ENCODE measurements around the gene TRIO.

GRCh38 chr5:14114615-14115251 is 28.4 kb upstream of the TRIO start:
- TF ChIP-seq CTCF (IDR thresholded peaks at IDR 0.05), result no peak
- no peak for TF ChIP-seq POLR2A (IDR thresholded peaks at IDR 0.05)
